T-helper 2 cell treated with Interferon-gamma antibody and Interleukin-4, amounts not matched to agents 5 μg/mL and 100 μg/mL, for 36 hours (primary cell): ENCODE measurements around the gene TMEM248.
"Not testable (repeated sequence)": the region's sequence is repeated elsewhere in the genome, so short reads cannot be mapped to it uniquely, and the experiment has no call there.

Source experiments
- DNase-seq: peaks from one replicate; pipeline ENCODE4 v3.0.0; 2021; ENCODE audit warnings: low spot score
- H3K27ac Mint-ChIP-seq: one replicate; pipeline ENCODE4 v1.8.0; 2021; ENCODE audit warnings: mild to moderate bottlenecking, mixed read lengths
- H3K27me3 Mint-ChIP-seq: one replicate; pipeline ENCODE4 v1.8.0; 2021; ENCODE audit warnings: low read depth, mixed read lengths
- H3K36me3 Mint-ChIP-seq: one replicate; pipeline ENCODE4 v1.8.0; 2021; ENCODE audit warnings: low read depth, mixed read lengths
- H3K4me1 Mint-ChIP-seq: one replicate; pipeline ENCODE4 v1.8.0; 2021; ENCODE audit warnings: low read depth, mixed read lengths
- H3K4me3 Mint-ChIP-seq: one replicate; pipeline ENCODE4 v1.8.0; 2022; ENCODE audit warnings: mild to moderate bottlenecking, moderate library complexity, mixed read lengths
- H3K9me3 Mint-ChIP-seq: one replicate; pipeline ENCODE4 v1.8.0; 2021; ENCODE audit warnings: mixed read lengths

TMEM248 gene

GRCh38 chr7:66948480-66949109 is 27.6 kb downstream of the TMEM248 start:
- no peak overlapping the region for H3K27ac Mint-ChIP-seq
- no peaks in the 10 kb centered on the region for H3K4me1 Mint-ChIP-seq
- no peaks in the 10 kb centered on the region for H3K27me3 Mint-ChIP-seq
- H3K9me3 Mint-ChIP-seq = no peaks in the 10 kb centered on the region
- no peak overlapping the region for H3K4me3 Mint-ChIP-seq
- DNase-seq = no peak
- peaks cover 47% of the 10 kb centered on the region for H3K36me3 Mint-ChIP-seq

DNA sequence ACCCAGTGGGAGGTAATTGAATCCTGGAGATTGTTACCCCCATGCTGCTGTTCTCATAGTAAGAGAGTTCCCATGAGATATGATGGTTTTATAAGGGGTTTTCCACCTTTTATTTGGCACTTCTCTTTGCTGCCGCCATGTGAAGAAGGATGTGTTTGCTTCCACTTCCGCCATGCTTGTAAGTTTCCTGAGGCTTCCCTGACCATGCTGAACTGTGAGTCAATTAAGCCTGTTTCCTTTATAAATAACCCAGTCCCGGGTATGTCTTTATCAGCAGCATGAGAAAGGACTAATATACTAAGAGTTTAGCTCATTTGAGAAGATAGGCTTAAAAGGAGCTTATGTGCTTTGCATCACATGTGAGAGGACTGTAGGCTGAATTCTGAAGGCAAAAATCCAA is 29.3 kb downstream of the TMEM248 start:
- H3K4me3 Mint-ChIP-seq = no peak overlapping the region
- H3K36me3 Mint-ChIP-seq = peaks cover 42% of the 10 kb centered on the region
- no peaks in the 10 kb centered on the region for H3K4me1 Mint-ChIP-seq
- DNase-seq = no peak
- H3K9me3 Mint-ChIP-seq = no peaks in the 10 kb centered on the region
- H3K27ac Mint-ChIP-seq = no peak overlapping the region
- H3K27me3 Mint-ChIP-seq = no peaks in the 10 kb centered on the region

- Mint-ChIP-seq H3K4me1 (no peaks in the 10 kb centered on the region), H3K27me3 (no peaks in the 10 kb centered on the region), H3K9me3 (no peaks in the 10 kb centered on the region), H3K27ac (no peak overlapping the region), H3K36me3 (peaks cover 43% of the 10 kb centered on the region), H3K4me3 (no peak overlapping the region)
- no peak for DNase-seq
These were observed 29.7 kb downstream of the TMEM248 start for GRCh38 chr7:66950763-66951162.

- Mint-ChIP-seq H3K27ac (no peak overlapping the region), H3K4me1 (no peaks in the 10 kb centered on the region), H3K4me3 (no peak overlapping the region), H3K36me3 (peaks cover 55% of the 10 kb centered on the region), H3K27me3 (no peaks in the 10 kb centered on the region), H3K9me3 (no peaks in the 10 kb centered on the region)
- no peak for DNase-seq
These were observed 31.5 kb downstream of the TMEM248 start for GRCh38 chr7:66952343-66953043.

GRCh38 chr7:66953044-66953427 is 32.0 kb downstream of the TMEM248 start:
- H3K4me3 Mint-ChIP-seq = no peak overlapping the region
- H3K4me1 Mint-ChIP-seq = no peaks in the 10 kb centered on the region
- H3K27me3 Mint-ChIP-seq = no peaks in the 10 kb centered on the region
- DNase-seq = no peak
- no peaks in the 10 kb centered on the region for H3K9me3 Mint-ChIP-seq
- H3K36me3 Mint-ChIP-seq = peaks cover 55% of the 10 kb centered on the region
- no peak overlapping the region for H3K27ac Mint-ChIP-seq

- H3K4me1 Mint-ChIP-seq = no peaks in the 10 kb centered on the region
- no peaks in the 10 kb centered on the region for H3K9me3 Mint-ChIP-seq
- no peak overlapping the region for H3K4me3 Mint-ChIP-seq
- peaks cover 37% of the 10 kb centered on the region for H3K36me3 Mint-ChIP-seq
- no peak for DNase-seq
- no peaks in the 10 kb centered on the region for H3K27me3 Mint-ChIP-seq
- no peak overlapping the region for H3K27ac Mint-ChIP-seq
These were observed 36.7 kb downstream of the TMEM248 start for GRCh38 chr7:66957595-66958290.

GRCh38 chr7:66958538-66959350 is 37.7 kb downstream of the TMEM248 start:
- Mint-ChIP-seq H3K4me3 (no peak overlapping the region), H3K9me3 (no peaks in the 10 kb centered on the region), H3K4me1 (no peaks in the 10 kb centered on the region), H3K27me3 (no peaks in the 10 kb centered on the region), H3K36me3 (peaks cover 34% of the 10 kb centered on the region), H3K27ac (no peak overlapping the region)
- DNase-seq = no peak

DNA sequence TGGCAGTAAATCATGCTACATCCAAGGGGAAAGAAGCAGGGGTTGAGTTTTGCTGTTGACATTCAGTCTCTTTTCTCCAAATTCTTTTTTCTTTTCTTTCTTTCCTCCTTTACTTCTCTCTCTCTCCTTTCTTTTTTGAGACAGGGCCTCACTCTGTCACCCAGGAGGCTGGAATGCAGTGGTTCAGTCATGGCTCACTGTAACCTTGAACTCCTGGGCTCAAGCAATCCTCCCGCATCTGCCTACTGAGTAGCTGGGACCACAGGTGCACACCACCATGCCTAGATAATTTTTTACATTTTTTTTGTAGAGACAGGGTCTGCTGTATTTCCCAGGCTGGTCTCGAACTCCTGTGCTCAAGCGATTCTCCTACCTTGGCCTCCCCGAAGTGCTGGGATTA is 39.2 kb downstream of the TMEM248 start:
- H3K27ac Mint-ChIP-seq = no peak overlapping the region

GRCh38 chr7:66961096-66961495 is 40.1 kb downstream of the TMEM248 start:
- no peak for DNase-seq
- no peaks in the 10 kb centered on the region for H3K4me1 Mint-ChIP-seq
- peaks cover 22% of the 10 kb centered on the region for H3K36me3 Mint-ChIP-seq
- no peaks in the 10 kb centered on the region for H3K9me3 Mint-ChIP-seq
- H3K4me3 Mint-ChIP-seq = no peak overlapping the region
- no peak overlapping the region for H3K27ac Mint-ChIP-seq
- no peaks in the 10 kb centered on the region for H3K27me3 Mint-ChIP-seq

More for the DNA sequence above, 39.2 kb downstream of the TMEM248 start:
- no peaks in the 10 kb centered on the region for H3K27me3 Mint-ChIP-seq
- no peaks in the 10 kb centered on the region for H3K4me1 Mint-ChIP-seq
- no peaks in the 10 kb centered on the region for H3K9me3 Mint-ChIP-seq
- H3K36me3 Mint-ChIP-seq = peaks cover 30% of the 10 kb centered on the region
- DNase-seq = no peak
- no peak overlapping the region for H3K4me3 Mint-ChIP-seq

DNA sequence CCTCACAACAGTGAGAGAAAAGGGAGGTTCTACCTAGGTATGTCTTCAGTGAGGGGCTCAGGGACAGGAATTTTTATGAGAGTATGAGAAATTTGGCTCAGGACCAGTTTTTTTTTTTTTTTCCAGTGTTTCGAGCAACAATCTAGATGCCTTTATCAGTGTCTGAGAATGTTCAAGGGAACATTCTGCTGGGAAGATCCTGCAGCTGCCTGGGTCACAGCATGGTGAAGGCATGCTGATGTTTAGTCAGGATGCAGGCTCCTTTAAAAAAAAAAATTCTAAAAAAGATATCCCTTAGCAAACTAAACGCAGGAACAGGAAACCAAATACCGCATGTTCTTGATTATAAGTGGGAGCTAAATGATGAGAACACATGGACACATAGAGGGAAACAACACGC is 43.4 kb downstream of the TMEM248 start:
- Mint-ChIP-seq H3K27ac (no peak overlapping the region), H3K36me3 (peaks cover 5% of the 10 kb centered on the region), H3K9me3 (no peaks in the 10 kb centered on the region), H3K4me1 (no peaks in the 10 kb centered on the region), H3K27me3 (no peaks in the 10 kb centered on the region), H3K4me3 (no peak overlapping the region)
- DNase-seq = no peak

- no peaks in the 10 kb centered on the region for H3K9me3 Mint-ChIP-seq
- no peak overlapping the region for H3K27ac Mint-ChIP-seq
- DNase-seq = no peak
- no peaks in the 10 kb centered on the region for H3K27me3 Mint-ChIP-seq
- no peaks in the 10 kb centered on the region for H3K4me1 Mint-ChIP-seq
- no peaks in the 10 kb centered on the region for H3K36me3 Mint-ChIP-seq
- no peak overlapping the region for H3K4me3 Mint-ChIP-seq
These were observed 46.0 kb downstream of the TMEM248 start for GRCh38 chr7:66967029-66967428.

DNA sequence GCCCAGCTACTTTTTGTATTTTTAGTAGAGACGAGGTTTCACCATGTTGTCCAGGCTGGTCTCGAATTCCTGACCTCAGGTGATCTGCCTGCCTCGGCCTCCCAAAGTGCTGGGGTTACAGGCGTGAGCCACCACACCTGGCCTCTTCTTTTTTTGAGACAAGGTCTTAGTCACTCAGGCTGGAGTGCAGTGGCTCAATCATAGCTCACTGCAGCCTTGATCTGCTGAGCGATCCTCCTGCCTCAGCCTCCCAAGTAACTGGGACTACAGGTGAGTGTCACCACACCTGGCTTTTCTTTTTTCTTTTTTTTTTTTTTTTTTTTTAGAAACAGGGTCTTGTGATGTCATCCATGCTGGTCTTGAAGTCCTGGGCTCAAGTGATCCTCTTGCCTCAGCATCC is 48.0 kb downstream of the TMEM248 start:
- H3K4me1 Mint-ChIP-seq, H3K36me3 Mint-ChIP-seq, H3K9me3 Mint-ChIP-seq, DNase-seq, H3K4me3 Mint-ChIP-seq, H3K27ac Mint-ChIP-seq, H3K27me3 Mint-ChIP-seq: not testable (repeated sequence)

DNA sequence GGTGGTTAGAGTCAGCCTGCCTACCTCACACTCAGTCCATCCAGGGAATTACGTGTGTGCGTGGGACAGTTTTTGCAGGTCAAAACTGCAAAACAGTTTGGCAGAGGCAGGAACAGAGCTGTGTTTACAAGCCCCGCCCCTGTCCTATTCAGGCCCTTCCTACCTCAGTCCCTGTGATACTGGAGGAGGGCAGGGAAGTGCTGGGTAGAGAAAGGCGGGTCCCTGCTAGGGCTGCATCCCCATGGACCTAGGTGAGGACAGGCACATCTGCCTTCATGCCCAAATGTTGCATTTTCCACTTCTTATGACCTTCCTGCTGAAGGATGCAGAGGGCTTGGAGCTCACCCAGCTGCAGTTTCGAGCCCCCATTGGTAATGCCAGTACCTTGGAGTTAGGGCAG is 49.3 kb downstream of the TMEM248 start:
- no peak overlapping the region for H3K4me3 Mint-ChIP-seq
- H3K36me3 Mint-ChIP-seq = no peaks in the 10 kb centered on the region
- H3K27ac Mint-ChIP-seq = no peak overlapping the region
- no peaks in the 10 kb centered on the region for H3K9me3 Mint-ChIP-seq
- H3K27me3 Mint-ChIP-seq = no peaks in the 10 kb centered on the region
- DNase-seq = no peak
- no peaks in the 10 kb centered on the region for H3K4me1 Mint-ChIP-seq
